Thoracic aorta (tissue), 2 donors: ENCODE measurements around the gene IQCH. TPM values are rescaled to one million over a fixed set of nuclear protein-coding genes. Genes with fewer than 3 reads are reported as not detected.

Experiments
- ATAC-seq: fragments of 150-250 bp; one replicate; pipeline ENCODE4 v1.8.0; 2017; ENCODE audit warnings: low read depth; ENCODE audit not compliant: insufficient number of reproducible peaks, low FRiP score
- DNase-seq: peaks from one replicate; pipeline ENCODE4 v3.0.0-alpha.2; 2020; ENCODE audit warnings: low spot score
- H3K27ac ChIP-seq, 2 donors: fragments of 200-600 bp; sonication (generic); 1 replicate in 1 of 2; 2 replicates in 1 of 2; pipeline ENCODE4 v1.5.1; 2016; ENCODE audit warnings: mild to moderate bottlenecking in 2 of 2, moderate library complexity in 2 of 2
- H3K27me3 ChIP-seq: fragments of 200-600 bp; sonication (generic); replicated peaks from 2 replicates; pipeline ENCODE4 v1.6.0; 2016; ENCODE audit warnings: mild to moderate bottlenecking; ENCODE audit not compliant: insufficient read depth
- H3K36me3 ChIP-seq: fragments of 200-600 bp; sonication (generic); one replicate; pipeline ENCODE4 v1.5.1; 2016
- H3K4me1 ChIP-seq, 2 donors: fragments of 200-600 bp; sonication (generic); 1 replicate in 1 of 2; 2 replicates in 1 of 2; pipeline versions ENCODE4 v1.5.1 to v1.6.0; 2016; ENCODE audit warnings: low read depth in 2 of 2, mild to moderate bottlenecking in 1 of 2; ENCODE audit not compliant: control insufficient read depth in 1 of 2
- H3K4me3 ChIP-seq: fragments of 200-600 bp; sonication (generic); 2 replicates; pipeline ENCODE4 v1.5.1; 2016; ENCODE audit warnings: mild to moderate bottlenecking
- H3K9me3 ChIP-seq: fragments of 200-600 bp; sonication (generic); 2 replicates; pipeline ENCODE4 v1.5.1; 2016
- CTCF ChIP-seq: fragments of 200-600 bp; sonication (generic); IDR thresholded peaks from one replicate; pipeline ENCODE4 v1.5.1; 2019; ENCODE audit warnings: antibody characterized with exemption
- total RNA-seq, 2 donors: library from RNA; depleted of rRNA; stranded (reverse); fragments of >200 nt; gene quantifications; one replicate each; pipeline versions ENCODE4 v1.1.0 to v1.2.3, GENCODE V29; 2016

Gene IQCH
- total RNA-seq, 2 donors from 2014 or later: 0.14 to 2.3 TPM

- Histone ChIP-seq H3K27ac (no peak overlapping the region), H3K9me3 (no peaks in the 10 kb centered on the region), H3K27me3 (no peaks in the 10 kb centered on the region), H3K4me3 (no peak overlapping the region), H3K36me3 (no peaks in the 10 kb centered on the region), H3K4me1 (no peaks in the 10 kb centered on the region)
- DNase-seq (no peak), ATAC-seq (no peak)
- TF ChIP-seq CTCF: no peak
These were observed 142.6 kb downstream of the IQCH start for GRCh38 chr15:67397139-67397538.

GRCh38 chr15:67399925-67400324 lies 145.3 kb downstream of the IQCH start:
- H3K4me1 ChIP-seq: no peaks in the 10 kb centered on the region
- H3K36me3 ChIP-seq: no peaks in the 10 kb centered on the region
- DNase-seq (no peak), ATAC-seq (no peak)
- no peaks in the 10 kb centered on the region for H3K27me3 ChIP-seq
- no peak for TF ChIP-seq CTCF
- no peak overlapping the region for H3K27ac ChIP-seq
- no peak overlapping the region for H3K4me3 ChIP-seq
- no peaks in the 10 kb centered on the region for H3K9me3 ChIP-seq

- ATAC-seq: no peak
These were observed 146.3 kb downstream of the IQCH start for GRCh38 chr15:67400890-67401289.

DNA sequence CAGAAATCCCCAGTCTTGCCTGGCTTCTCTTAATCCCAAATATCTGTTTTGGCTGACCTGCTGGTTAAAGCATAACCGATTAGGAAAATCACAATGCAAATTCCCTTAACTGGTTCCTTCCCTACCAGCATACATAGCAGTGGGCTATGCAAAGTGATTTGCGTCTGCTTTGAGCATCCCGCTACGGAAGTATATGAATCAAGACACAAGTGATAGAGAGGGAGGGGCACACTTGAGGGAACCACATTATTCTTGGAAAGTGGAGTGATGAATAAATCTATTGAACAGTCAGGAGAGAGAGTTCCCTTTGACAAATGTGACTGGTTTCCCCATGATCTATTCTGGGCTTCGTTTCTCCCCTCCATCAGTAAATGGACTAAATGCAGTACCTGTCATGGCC lies 146.8 kb downstream of the IQCH start:
- H3K27ac ChIP-seq: no peak overlapping the region
- no peaks in the 10 kb centered on the region for H3K9me3 ChIP-seq
- H3K4me1 ChIP-seq: no peaks in the 10 kb centered on the region
- H3K4me3 ChIP-seq: no peak overlapping the region
- H3K36me3 ChIP-seq: no peaks in the 10 kb centered on the region
- TF ChIP-seq CTCF: no peak
- DNase-seq: no peak
- H3K27me3 ChIP-seq: no peaks in the 10 kb centered on the region
- no peak for ATAC-seq

More at GRCh38 chr15:67400890-67401289, 146.3 kb downstream of the IQCH start:
- TF ChIP-seq CTCF: no peak
- Histone ChIP-seq H3K27ac (no peak overlapping the region), H3K36me3 (no peaks in the 10 kb centered on the region), H3K4me3 (no peak overlapping the region), H3K4me1 (no peaks in the 10 kb centered on the region), H3K9me3 (no peaks in the 10 kb centered on the region), H3K27me3 (no peaks in the 10 kb centered on the region)
- DNase-seq: no peak

DNA sequence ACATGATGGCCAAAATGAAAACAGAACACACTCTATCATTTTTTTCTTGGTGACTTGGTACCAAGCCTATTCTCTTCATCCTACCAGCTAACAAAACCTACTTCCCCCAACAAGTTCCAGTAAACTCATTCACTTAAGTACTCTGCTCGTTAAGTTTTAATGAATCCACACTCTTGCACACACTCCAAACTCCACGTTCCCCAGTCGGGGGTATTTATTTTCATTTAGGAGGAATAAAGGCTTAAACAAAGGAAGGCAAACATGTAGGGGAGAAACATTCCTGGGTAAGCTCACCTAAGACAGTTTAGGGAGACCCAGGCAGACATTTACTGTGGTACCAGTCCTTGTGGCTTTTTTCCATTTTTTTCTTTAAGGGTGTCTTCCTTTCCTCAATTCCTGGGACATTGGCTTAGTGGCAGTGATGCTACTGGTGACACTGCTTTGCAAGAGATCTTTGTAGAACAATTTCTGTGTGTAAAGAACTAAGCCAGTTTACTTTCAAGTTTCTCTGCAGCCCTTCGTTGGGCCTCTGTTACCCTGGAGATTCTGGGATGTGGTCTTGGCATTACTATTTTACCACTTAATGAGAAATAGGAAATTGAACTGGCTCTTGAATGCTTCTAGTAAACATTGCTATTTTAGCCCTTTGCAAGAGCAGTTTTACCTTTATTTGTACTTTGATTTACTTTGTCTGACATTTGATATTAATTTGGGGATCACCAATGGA lies 149.0 kb downstream of the IQCH start:
- ATAC-seq (no peak), DNase-seq (no peak)
- Histone ChIP-seq H3K27ac (no peak overlapping the region), H3K4me3 (no peak overlapping the region), H3K27me3 (no peaks in the 10 kb centered on the region), H3K36me3 (no peaks in the 10 kb centered on the region), H3K9me3 (no peaks in the 10 kb centered on the region), H3K4me1 (no peaks in the 10 kb centered on the region)
- TF ChIP-seq CTCF: no peak
